HepG2 (cell line): Measurements from ENCODE around the gene IER2. TPM values are rescaled to one million over a fixed set of nuclear protein-coding genes. Genes with fewer than 3 reads are reported as not detected.

Source experiments
- CHD4 ChIP-seq: fragments of 200-600 bp; sonication (generic); IDR thresholded peaks from 2 replicates; pipeline ENCODE4 v1.7.0; 2017; ENCODE audit warnings: mild to moderate bottlenecking, low read length, borderline replicate concordance
- ERF ChIP-seq: IDR thresholded peaks from 2 replicates; pipeline ENCODE4 v1.6.1; 2018; ENCODE audit warnings: missing biosample characterization, missing genetic modification reagents
- HDAC2 ChIP-seq: sonication (generic); formaldehyde crosslinking; IDR thresholded peaks from 2 replicates; pipeline ENCODE4 v1.4.0; 2020; ENCODE audit warnings: missing genetic modification reagents
- ISX ChIP-seq: sonication (generic); formaldehyde crosslinking; conservative IDR thresholded peaks from 2 replicates; pipeline ENCODE4 v1.5.0; 2020; ENCODE audit warnings: missing genetic modification reagents
- MXI1 ChIP-seq: IDR thresholded peaks from 3 replicates; pipeline ENCODE4 v1.6.1; 2012; ENCODE audit warnings: low read depth, low read length, inconsistent platforms, borderline replicate concordance
- NFYB ChIP-seq: sonication (generic); formaldehyde crosslinking; IDR thresholded peaks from 2 replicates; pipeline ENCODE4 v1.4.0; 2020; ENCODE audit warnings: missing genetic modification reagents
- NR1H2 ChIP-seq: sonication (generic); formaldehyde crosslinking; IDR thresholded peaks from 2 replicates; pipeline ENCODE4 v1.8.1; 2022; ENCODE audit warnings: low read depth, missing genetic modification reagents, borderline replicate concordance
- ZNF33A ChIP-seq: sonication (generic); formaldehyde crosslinking; IDR thresholded peaks from 2 replicates; pipeline ENCODE4 v1.5.1; 2020; ENCODE audit warnings: missing genetic modification reagents, mild to moderate bottlenecking, moderate library complexity, borderline replicate concordance
- ZNF614 ChIP-seq: IDR thresholded peaks from 2 replicates; pipeline ENCODE4 v1.6.1; 2018; ENCODE audit warnings: missing biosample characterization, missing genetic modification reagents, inconsistent platforms, borderline replicate concordance
- ZNF672 ChIP-seq: sonication (generic); formaldehyde crosslinking; IDR thresholded peaks from 2 replicates; pipeline ENCODE4 v1.8.1; 2022; ENCODE audit warnings: missing genetic modification reagents
- ZNF709 ChIP-seq: sonication (generic); formaldehyde crosslinking; IDR thresholded peaks from 2 replicates; pipeline ENCODE4 v1.5.0; 2020; ENCODE audit warnings: mild to moderate bottlenecking, missing genetic modification reagents
- polyA plus RNA-seq, 8 experiments: library from polyadenylated mRNA; depleted of rRNA in 3 of 8; stranded (reverse) in 7 of 8; unstranded in 1 of 8; fragments of >200 nt; fragmentation: Illumina TruSeq in 4 of 8; extraction: Trizol in 4 of 8; gene quantifications; 2 replicates each; pipeline versions ENCODE4 v1.2.1 to v1.2.3, GENCODE V29; 2011 to 2016; ENCODE audit warnings: low read depth in 4 of 8, missing spikeins in 1 of 8, mixed read lengths in 1 of 8; ENCODE audit not compliant: insufficient read depth in 1 of 8
- total RNA-seq, 5 experiments: library from RNA; depleted of rRNA; stranded (reverse); fragments of >200 nt; fragmentation: Illumina TruSeq; extraction: Trizol; gene quantifications; 2 replicates each; pipeline ENCODE4 v1.2.3, GENCODE V29; 2016; ENCODE audit warnings: low read depth in 1 of 5
- TF ChIP-seq, protein P1 (sequence below): sonication (generic); formaldehyde crosslinking; IDR thresholded peaks from 2 replicates; pipeline ENCODE4 v1.8.1; 2023; ENCODE audit warnings: mild to moderate bottlenecking, inconsistent platforms, moderate library complexity, missing genetic modification reagents, borderline replicate concordance
- TF ChIP-seq, protein P2 (sequence below): sonication (generic); formaldehyde crosslinking; conservative IDR thresholded peaks from 2 replicates; pipeline ENCODE4 v1.8.0; 2022; ENCODE audit warnings: mild to moderate bottlenecking, moderate library complexity, missing genetic modification reagents
- TF ChIP-seq, protein P3 (sequence below): sonication (generic); formaldehyde crosslinking; IDR thresholded peaks from 2 replicates; pipeline ENCODE4 v1.5.0; 2020; ENCODE audit warnings: mild to moderate bottlenecking, missing genetic modification reagents
- TF ChIP-seq, protein P4 (sequence below): sonication (generic); formaldehyde crosslinking; IDR thresholded peaks from 2 replicates; pipeline ENCODE4 v1.5.1; 2020; ENCODE audit warnings: missing genetic modification reagents, mild to moderate bottlenecking, borderline replicate concordance
- TF ChIP-seq, protein P5 (sequence below): fragments of 450-650 bp; IDR thresholded peaks from 2 replicates; pipeline ENCODE4 v1.6.1; 2016
- TF ChIP-seq, protein P6 (sequence below): IDR thresholded peaks from 2 replicates; pipeline ENCODE4 v1.6.1; 2016
- TF ChIP-seq, protein P7 (sequence below): IDR thresholded peaks from 2 replicates; pipeline ENCODE4 v1.6.1; 2016; ENCODE audit warnings: mild to moderate bottlenecking

The IER2 gene
- total and polyA plus RNA-seq, 2 of the 13 experiments (the other 11 are each of a cell fraction or from before 2014, with no cell fraction given): 10.1 to 14.3 TPM

DNA sequence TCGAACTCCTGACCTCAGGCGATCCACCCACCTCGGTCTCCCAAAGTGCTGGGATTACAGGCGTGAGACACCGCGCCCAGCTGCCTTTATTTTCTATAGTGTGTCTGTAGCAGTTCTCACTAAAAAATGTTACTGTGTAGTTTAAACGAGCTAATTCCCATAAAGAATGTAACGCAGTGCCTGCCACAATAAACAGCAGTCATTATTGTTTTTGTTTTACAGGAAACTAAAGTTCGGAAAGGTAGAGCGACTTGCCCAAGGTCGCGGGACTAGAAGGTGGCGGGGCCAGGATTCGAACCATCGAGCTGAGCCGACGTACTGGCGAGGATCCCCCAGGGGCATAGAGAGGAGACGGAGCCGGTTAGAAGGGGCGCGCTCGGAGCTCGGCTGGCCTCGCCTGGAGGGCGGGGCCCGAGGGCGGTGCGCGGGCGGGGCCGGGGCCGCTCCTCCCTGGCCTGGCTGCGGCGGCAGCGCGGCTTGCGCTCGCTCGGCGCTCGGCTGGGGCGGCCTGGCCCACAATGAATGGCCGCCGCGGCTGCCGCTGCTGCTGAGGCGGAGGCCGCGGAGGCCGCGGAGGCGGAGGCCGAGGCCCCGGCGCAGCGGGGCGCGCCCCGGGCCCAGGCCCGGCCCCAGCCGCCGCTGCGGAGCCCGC, 32.3 kb upstream of the IER2 start, which contains the start of gene NACC1 (continued):
- TF ChIP-seq, protein P1, sequence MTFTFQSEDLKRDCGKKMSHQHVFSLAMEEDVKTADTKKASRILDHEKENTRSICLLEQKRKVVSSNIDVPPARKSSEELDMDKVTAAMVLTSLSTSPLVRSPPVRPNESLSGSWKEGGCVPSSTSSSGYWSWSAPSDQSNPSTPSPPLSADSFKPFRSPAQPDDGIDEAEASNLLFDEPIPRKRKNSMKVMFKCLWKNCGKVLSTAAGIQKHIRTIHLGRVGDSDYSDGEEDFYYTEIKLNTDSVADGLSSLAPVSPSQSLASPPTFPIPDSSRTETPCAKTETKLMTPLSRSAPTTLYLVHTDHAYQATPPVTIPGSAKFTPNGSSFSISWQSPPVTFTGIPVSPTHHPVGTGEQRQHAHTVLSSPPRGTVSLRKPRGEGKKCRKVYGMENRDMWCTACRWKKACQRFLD (CRISPR knock-in tag): no peak
- TF ChIP-seq ZNF33A (CRISPR knock-in tag) (no peak), MXI1 (peak; percentile 52; the same call in 1 of the 3 replicates), CHD4 (no peak; the same call in 1 of the 2 replicates), ZNF672 (no peak), ISX (CRISPR knock-in tag) (no peak), ZNF614 (CRISPR knock-in tag) (no peak), HDAC2 (CRISPR knock-in tag) (peak; percentile 46; the same call in 1 of the 2 replicates), NFYB (CRISPR knock-in tag) (no peak; the same call in 1 of the 2 replicates), ZNF709 (CRISPR knock-in tag) (no peak), ERF (CRISPR knock-in tag) (0 out of 2 replicates have a peak, but pooled peaks have one; percentile 25), NR1H2 (CRISPR knock-in tag) (no peak)
- TF ChIP-seq, protein P2, sequence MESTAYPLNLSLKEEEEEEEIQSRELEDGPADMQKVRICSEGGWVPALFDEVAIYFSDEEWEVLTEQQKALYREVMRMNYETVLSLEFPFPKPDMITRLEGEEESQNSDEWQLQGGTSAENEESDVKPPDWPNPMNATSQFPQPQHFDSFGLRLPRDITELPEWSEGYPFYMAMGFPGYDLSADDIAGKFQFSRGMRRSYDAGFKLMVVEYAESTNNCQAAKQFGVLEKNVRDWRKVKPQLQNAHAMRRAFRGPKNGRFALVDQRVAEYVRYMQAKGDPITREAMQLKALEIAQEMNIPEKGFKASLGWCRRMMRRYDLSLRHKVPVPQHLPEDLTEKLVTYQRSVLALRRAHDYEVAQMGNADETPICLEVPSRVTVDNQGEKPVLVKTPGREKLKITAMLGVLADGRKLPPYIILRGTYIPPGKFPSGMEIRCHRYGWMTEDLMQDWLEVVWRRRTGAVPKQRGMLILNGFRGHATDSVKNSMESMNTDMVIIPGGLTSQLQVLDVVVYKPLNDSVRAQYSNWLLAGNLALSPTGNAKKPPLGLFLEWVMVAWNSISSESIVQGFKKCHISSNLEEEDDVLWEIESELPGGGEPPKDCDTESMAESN (CRISPR knock-in tag): no peak
- TF ChIP-seq, protein P3, sequence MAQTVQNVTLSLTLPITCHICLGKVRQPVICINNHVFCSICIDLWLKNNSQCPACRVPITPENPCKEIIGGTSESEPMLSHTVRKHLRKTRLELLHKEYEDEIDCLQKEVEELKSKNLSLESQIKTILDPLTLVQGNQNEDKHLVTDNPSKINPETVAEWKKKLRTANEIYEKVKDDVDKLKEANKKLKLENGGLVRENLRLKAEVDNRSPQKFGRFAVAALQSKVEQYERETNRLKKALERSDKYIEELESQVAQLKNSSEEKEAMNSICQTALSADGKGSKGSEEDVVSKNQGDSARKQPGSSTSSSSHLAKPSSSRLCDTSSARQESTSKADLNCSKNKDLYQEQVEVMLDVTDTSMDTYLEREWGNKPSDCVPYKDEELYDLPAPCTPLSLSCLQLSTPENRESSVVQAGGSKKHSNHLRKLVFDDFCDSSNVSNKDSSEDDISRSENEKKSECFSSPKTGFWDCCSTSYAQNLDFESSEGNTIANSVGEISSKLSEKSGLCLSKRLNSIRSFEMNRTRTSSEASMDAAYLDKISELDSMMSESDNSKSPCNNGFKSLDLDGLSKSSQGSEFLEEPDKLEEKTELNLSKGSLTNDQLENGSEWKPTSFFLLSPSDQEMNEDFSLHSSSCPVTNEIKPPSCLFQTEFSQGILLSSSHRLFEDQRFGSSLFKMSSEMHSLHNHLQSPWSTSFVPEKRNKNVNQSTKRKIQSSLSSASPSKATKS (CRISPR knock-in tag): no peak
- TF ChIP-seq, protein P4, sequence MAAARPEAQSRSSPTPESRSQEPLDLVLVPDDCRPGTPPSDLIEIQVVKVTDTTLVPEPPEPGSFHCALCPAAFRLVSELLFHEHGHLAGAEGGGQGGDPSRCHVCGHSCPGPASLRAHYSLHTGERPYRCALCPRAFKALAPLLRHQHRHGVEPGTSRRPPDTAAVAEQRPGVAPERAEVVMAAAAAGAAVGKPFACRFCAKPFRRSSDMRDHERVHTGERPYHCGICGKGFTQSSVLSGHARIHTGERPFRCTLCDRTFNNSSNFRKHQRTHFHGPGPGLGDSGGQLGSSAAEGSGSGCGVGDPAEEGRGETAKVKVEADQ (CRISPR knock-in tag): no peak
- TF ChIP-seq, protein P5, sequence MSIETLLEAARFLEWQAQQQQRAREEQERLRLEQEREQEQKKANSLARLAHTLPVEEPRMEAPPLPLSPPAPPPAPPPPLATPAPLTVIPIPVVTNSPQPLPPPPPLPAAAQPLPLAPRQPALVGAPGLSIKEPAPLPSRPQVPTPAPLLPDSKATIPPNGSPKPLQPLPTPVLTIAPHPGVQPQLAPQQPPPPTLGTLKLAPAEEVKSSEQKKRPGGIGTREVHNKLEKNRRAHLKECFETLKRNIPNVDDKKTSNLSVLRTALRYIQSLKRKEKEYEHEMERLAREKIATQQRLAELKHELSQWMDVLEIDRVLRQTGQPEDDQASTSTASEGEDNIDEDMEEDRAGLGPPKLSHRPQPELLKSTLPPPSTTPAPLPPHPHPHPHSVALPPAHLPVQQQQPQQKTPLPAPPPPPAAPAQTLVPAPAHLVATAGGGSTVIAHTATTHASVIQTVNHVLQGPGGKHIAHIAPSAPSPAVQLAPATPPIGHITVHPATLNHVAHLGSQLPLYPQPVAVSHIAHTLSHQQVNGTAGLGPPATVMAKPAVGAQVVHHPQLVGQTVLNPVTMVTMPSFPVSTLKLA: no peak
- TF ChIP-seq, protein P6, sequence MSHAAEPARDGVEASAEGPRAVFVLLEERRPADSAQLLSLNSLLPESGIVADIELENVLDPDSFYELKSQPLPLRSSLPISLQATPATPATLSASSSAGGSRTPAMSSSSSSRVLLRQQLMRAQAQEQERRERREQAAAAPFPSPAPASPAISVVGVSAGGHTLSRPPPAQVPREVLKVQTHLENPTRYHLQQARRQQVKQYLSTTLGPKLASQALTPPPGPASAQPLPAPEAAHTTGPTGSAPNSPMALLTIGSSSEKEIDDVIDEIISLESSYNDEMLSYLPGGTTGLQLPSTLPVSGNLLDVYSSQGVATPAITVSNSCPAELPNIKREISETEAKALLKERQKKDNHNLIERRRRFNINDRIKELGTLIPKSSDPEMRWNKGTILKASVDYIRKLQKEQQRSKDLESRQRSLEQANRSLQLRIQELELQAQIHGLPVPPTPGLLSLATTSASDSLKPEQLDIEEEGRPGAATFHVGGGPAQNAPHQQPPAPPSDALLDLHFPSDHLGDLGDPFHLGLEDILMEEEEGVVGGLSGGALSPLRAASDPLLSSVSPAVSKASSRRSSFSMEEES: no peak
- TF ChIP-seq, protein P7, sequence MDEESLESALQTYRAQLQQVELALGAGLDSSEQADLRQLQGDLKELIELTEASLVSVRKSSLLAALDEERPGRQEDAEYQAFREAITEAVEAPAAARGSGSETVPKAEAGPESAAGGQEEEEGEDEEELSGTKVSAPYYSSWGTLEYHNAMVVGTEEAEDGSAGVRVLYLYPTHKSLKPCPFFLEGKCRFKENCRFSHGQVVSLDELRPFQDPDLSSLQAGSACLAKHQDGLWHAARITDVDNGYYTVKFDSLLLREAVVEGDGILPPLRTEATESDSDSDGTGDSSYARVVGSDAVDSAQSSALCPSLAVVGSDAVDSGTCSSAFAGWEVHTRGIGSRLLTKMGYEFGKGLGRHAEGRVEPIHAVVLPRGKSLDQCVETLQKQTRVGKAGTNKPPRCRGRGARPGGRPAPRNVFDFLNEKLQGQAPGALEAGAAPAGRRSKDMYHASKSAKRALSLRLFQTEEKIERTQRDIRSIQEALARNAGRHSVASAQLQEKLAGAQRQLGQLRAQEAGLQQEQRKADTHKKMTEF: peak; percentile 52; the same call in 1 of the 2 replicates
